WTC11 (cell line): ENCODE data around the gene PDK2. TPM values are rescaled to one million over a fixed set of nuclear protein-coding genes. Genes with fewer than 3 reads are reported as not detected.
A peak's percentile ranks its signal among the peaks of the same experiment; 100 is the strongest.

ENCODE experiments used
- ATAC-seq: fragments of 200-7000 bp; cut with Tn5 transposase; 2 replicates; pipeline ENCODE4 v1.10.0; 2021; ENCODE audit warnings: mild to moderate bottlenecking, moderate library complexity
- CTCF ChIA-PET: fragments of 300-600 bp; sonication (Branson Sonifier 250); formaldehyde crosslinking; loops from one replicate; lab custom pipeline; 2021; ENCODE audit warnings: antibody characterized with exemption; lab: Charles Lee
- POLR2A ChIA-PET: fragments of 350-600 bp; sonication (Branson Sonifier 250); formaldehyde crosslinking; loops from one replicate; lab custom pipeline; 2021; ENCODE audit warnings: antibody characterized with exemption; lab: Charles Lee
- DNase-seq: peaks from one replicate; pipeline ENCODE4 v3.0.0; 2021; ENCODE audit warnings: low spot score
- H3K27ac Mint-ChIP-seq: 2 replicates; pipeline ENCODE4 v1.8.0; 2021; ENCODE audit warnings: mixed read lengths
- H3K27me3 Mint-ChIP-seq: 2 replicates; pipeline ENCODE4 v1.8.0; 2021; ENCODE audit warnings: low read depth, mild to moderate bottlenecking, moderate library complexity, mixed read lengths
- H3K36me3 Mint-ChIP-seq: 2 replicates; pipeline ENCODE4 v1.8.0; 2021; ENCODE audit warnings: mixed read lengths
- H3K4me1 Mint-ChIP-seq: 2 replicates; pipeline ENCODE4 v1.8.0; 2022; ENCODE audit warnings: mixed read lengths
- H3K4me3 Mint-ChIP-seq: 2 replicates; pipeline ENCODE4 v1.8.0; 2021; ENCODE audit warnings: mild to moderate bottlenecking, moderate library complexity, mixed read lengths
- H3K9me3 Mint-ChIP-seq: 2 replicates; pipeline ENCODE4 v1.8.0; 2021; ENCODE audit warnings: mixed read lengths
- CDX4 ChIP-seq: fragments of 250-450 bp; sonication (Bioruptor Pico); IDR thresholded peaks from 2 replicates; pipeline ENCODE4 v1.9.0; 2021; ENCODE audit warnings: moderate library complexity, mild to moderate bottlenecking, inconsistent platforms, borderline replicate concordance
- CREB1 ChIP-seq: sonication (generic); formaldehyde crosslinking; IDR thresholded peaks from 2 replicates; pipeline ENCODE4 v1.8.0; 2023; ENCODE audit warnings: mild to moderate bottlenecking, missing genetic modification reagents
- E2F5 ChIP-seq: sonication (generic); formaldehyde crosslinking; IDR thresholded peaks from 2 replicates; pipeline ENCODE4 v1.8.1; 2022; ENCODE audit warnings: mild to moderate bottlenecking, moderate library complexity, missing genetic modification reagents
- EMX1 ChIP-seq: fragments of 250-450 bp; sonication (Bioruptor Pico); IDR thresholded peaks from 2 replicates; pipeline ENCODE4 v1.8.0; 2021; ENCODE audit warnings: mild to moderate bottlenecking
- ETV6 ChIP-seq: sonication (generic); formaldehyde crosslinking; IDR thresholded peaks from 2 replicates; pipeline ENCODE4 v1.8.1; 2022; ENCODE audit warnings: mild to moderate bottlenecking, missing genetic modification reagents
- FOXK1 ChIP-seq: sonication (generic); formaldehyde crosslinking; IDR thresholded peaks from 2 replicates; pipeline ENCODE4 v1.8.0; 2022; ENCODE audit warnings: mild to moderate bottlenecking, moderate library complexity, missing genetic modification reagents
- FOXP1 ChIP-seq: sonication (generic); formaldehyde crosslinking; IDR thresholded peaks from 2 replicates; pipeline ENCODE4 v1.8.0; 2022; ENCODE audit warnings: missing genetic modification reagents, mild to moderate bottlenecking, moderate library complexity, borderline replicate concordance
- GRHL2 ChIP-seq: fragments of 250-450 bp; sonication (Bioruptor Pico); IDR thresholded peaks from 2 replicates; pipeline ENCODE4 v1.8.0; 2022; ENCODE audit warnings: mild to moderate bottlenecking, moderate library complexity; ENCODE audit not compliant: insufficient replicate concordance, severe bottlenecking
- NFE2L1 ChIP-seq: sonication (generic); formaldehyde crosslinking; IDR thresholded peaks from 2 replicates; pipeline ENCODE4 v1.8.1; 2023; ENCODE audit warnings: missing genetic modification reagents
- NR1H2 ChIP-seq: sonication (generic); formaldehyde crosslinking; IDR thresholded peaks from 2 replicates; pipeline ENCODE4 v1.9.0; 2021; ENCODE audit warnings: mild to moderate bottlenecking, moderate library complexity, missing genetic modification reagents
- NR3C1 ChIP-seq: sonication (generic); formaldehyde crosslinking; conservative IDR thresholded peaks from 2 replicates; pipeline ENCODE4 v1.8.1; 2023; ENCODE audit warnings: low read depth, mild to moderate bottlenecking, missing genetic modification reagents
- OVOL2 ChIP-seq: fragments of 250-450 bp; sonication (Bioruptor Pico); IDR thresholded peaks from 2 replicates; pipeline ENCODE4 v1.9.0; 2021; ENCODE audit warnings: mild to moderate bottlenecking, borderline replicate concordance
- RELA ChIP-seq: sonication (generic); formaldehyde crosslinking; IDR thresholded peaks from 2 replicates; pipeline ENCODE4 v1.8.1; 2022; ENCODE audit warnings: missing genetic modification reagents, mild to moderate bottlenecking, borderline replicate concordance
- SP1 ChIP-seq: sonication (generic); formaldehyde crosslinking; conservative IDR thresholded peaks from 2 replicates; pipeline ENCODE4 v1.8.1; 2022; ENCODE audit warnings: missing genetic modification reagents
- TEAD1 ChIP-seq: sonication (generic); formaldehyde crosslinking; IDR thresholded peaks from 2 replicates; pipeline ENCODE4 v1.8.0; 2022; ENCODE audit warnings: mild to moderate bottlenecking, missing genetic modification reagents
- USF2 ChIP-seq: sonication (generic); formaldehyde crosslinking; IDR thresholded peaks from 2 replicates; pipeline ENCODE4 v1.8.1; 2023; ENCODE audit warnings: mild to moderate bottlenecking, missing genetic modification reagents, moderate library complexity
- ZBTB21 ChIP-seq: sonication (generic); formaldehyde crosslinking; IDR thresholded peaks from 2 replicates; pipeline ENCODE4 v1.8.1; 2023; ENCODE audit warnings: mild to moderate bottlenecking, missing genetic modification reagents, borderline replicate concordance
- ZNF121 ChIP-seq: sonication (generic); formaldehyde crosslinking; IDR thresholded peaks from 2 replicates; pipeline ENCODE4 v1.8.0; 2023; ENCODE audit warnings: missing genetic modification reagents
- ZNF219 ChIP-seq: sonication (generic); formaldehyde crosslinking; IDR thresholded peaks from 2 replicates; pipeline ENCODE4 v1.8.0; 2023; ENCODE audit warnings: missing genetic modification reagents, mild to moderate bottlenecking, borderline replicate concordance
- total RNA-seq: library from RNA; stranded (reverse); gene quantifications from 3 replicates; pipeline ENCODE4 v1.2.3, GENCODE V29; 2021
- TF ChIP-seq, protein P1 (sequence below): sonication (generic); formaldehyde crosslinking; IDR thresholded peaks from 2 replicates; pipeline ENCODE4 v1.8.0; 2022; ENCODE audit warnings: mild to moderate bottlenecking, missing genetic modification reagents
- TF ChIP-seq, protein P2 (sequence below): sonication (generic); formaldehyde crosslinking; IDR thresholded peaks from 2 replicates; pipeline ENCODE4 v1.8.1; 2023; ENCODE audit warnings: mild to moderate bottlenecking, moderate library complexity, missing genetic modification reagents
- TF ChIP-seq, protein P3 (sequence below): sonication (generic); formaldehyde crosslinking; IDR thresholded peaks from 2 replicates; pipeline ENCODE4 v1.8.1; 2022; ENCODE audit warnings: low read depth, mild to moderate bottlenecking, moderate library complexity, missing genetic modification reagents, borderline replicate concordance
- TF ChIP-seq, protein P4 (sequence below): sonication (generic); formaldehyde crosslinking; IDR thresholded peaks from 2 replicates; pipeline ENCODE4 v1.8.1; 2023; ENCODE audit warnings: mild to moderate bottlenecking, missing genetic modification reagents, borderline replicate concordance
- TF ChIP-seq, protein P5 (sequence below): fragments of 200-600 bp; IDR thresholded peaks from 2 replicates; pipeline ENCODE4 v1.8.0; 2022; ENCODE audit warnings: antibody characterized with exemption

PDK2 gene
- total RNA-seq, 1 experiment from 2014 or later: 16.6 TPM

DNA sequence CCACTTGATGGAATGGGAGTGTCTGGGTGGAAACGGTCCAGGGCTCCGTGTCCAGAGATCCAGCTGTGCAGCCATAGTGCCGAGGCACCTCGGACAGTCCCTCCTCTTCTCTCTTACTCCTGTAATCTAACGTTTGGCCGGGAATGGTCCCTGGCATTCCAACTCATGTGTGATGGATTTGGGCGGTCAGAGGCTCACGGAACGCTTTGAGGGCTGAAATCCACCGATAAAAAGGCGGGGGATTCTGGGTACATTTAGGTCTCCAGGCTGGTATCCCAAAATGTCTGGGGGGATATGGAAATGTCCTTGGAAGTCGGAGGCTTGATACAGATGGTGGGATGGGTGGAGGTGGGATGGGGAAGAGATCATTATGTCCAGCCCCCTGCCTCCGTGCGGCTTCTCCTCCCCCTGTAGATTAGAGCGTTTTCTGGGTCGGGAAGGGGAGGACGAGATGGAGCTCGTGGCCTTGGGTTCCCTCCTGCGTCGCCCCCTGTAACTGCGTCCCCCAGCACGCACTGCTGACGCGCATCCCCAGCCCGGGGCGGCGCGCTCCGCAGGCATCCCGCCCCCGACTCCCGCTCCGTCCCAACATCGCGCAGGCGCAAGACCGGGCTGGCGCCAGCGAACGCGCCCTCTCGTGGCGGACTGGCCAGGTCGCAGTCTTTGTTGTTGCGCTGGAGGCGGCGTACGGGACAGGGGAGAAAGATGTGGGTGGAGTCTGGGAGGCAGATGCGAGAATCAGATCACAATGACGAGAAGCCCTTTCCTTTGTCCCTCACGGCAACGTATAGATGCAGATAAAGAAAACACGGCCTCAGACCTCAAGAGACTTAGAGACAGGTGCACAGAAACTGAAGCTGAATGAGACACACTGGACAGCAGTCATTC, 66.1 kb downstream of the PDK2 start:
- H3K4me1 Mint-ChIP-seq: peaks cover 10% of the 10 kb centered on the region
- ChIA-PET CTCF (interaction anchor here (0.6 to 2.7 kb wide), 37 partner anchors 8 to 236 kb away, joined by 3 to 46 read pairs (median 5); partner anchors contain the start of genes COL1A1, DLX4, ITGA3 and LRRC59), POLR2A (interaction anchor here (0.6 to 2.4 kb wide), 6 partner anchors 9 to 60 kb away, joined by 3 to 22 read pairs (median 4); no protein-coding TSS in a partner anchor)
- peak overlapping the region; percentile 51 for H3K27ac Mint-ChIP-seq
- peaks cover 33% of the 10 kb centered on the region for H3K27me3 Mint-ChIP-seq
- H3K9me3 Mint-ChIP-seq: no peaks in the 10 kb centered on the region
- DNase-seq (peak; percentile 96), ATAC-seq (peak; percentile 92)
- no peaks in the 10 kb centered on the region for H3K36me3 Mint-ChIP-seq
- H3K4me3 Mint-ChIP-seq: peak overlapping the region; percentile 79
- TF ChIP-seq E2F5 (CRISPR knock-in tag): peak; percentile 93
- TF ChIP-seq GRHL2: no peak
- peak; percentile 91; the same call in 1 of the 2 replicates for TF ChIP-seq FOXK1 (CRISPR knock-in tag)
- TF ChIP-seq ETV6 (CRISPR knock-in tag): peak; percentile 86
- no peak for TF ChIP-seq CDX4 (CRISPR knock-in tag)
- no peak for TF ChIP-seq NR1H2
- TF ChIP-seq, protein P1, sequence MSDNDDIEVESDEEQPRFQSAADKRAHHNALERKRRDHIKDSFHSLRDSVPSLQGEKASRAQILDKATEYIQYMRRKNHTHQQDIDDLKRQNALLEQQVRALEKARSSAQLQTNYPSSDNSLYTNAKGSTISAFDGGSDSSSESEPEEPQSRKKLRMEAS (CRISPR knock-in tag): peak; percentile 72
- TF ChIP-seq, protein P2, sequence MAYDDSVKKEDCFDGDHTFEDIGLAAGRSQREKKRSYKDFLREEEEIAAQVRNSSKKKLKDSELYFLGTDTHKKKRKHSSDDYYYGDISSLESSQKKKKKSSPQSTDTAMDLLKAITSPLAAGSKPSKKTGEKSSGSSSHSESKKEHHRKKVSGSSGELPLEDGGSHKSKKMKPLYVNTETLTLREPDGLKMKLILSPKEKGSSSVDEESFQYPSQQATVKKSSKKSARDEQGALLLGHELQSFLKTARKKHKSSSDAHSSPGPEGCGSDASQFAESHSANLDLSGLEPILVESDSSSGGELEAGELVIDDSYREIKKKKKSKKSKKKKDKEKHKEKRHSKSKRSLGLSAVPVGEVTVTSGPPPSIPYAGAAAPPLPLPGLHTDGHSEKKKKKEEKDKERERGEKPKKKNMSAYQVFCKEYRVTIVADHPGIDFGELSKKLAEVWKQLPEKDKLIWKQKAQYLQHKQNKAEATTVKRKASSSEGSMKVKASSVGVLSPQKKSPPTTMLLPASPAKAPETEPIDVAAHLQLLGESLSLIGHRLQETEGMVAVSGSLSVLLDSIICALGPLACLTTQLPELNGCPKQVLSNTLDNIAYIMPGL (CRISPR knock-in tag): peak; percentile 93
- TF ChIP-seq ZNF121 (CRISPR knock-in tag): peak; percentile 98
- no peak for TF ChIP-seq NR3C1
- peak; percentile 41; the same call in 1 of the 2 replicates for TF ChIP-seq NFE2L1
- TF ChIP-seq ZNF219 (CRISPR knock-in tag): no peak
- TF ChIP-seq OVOL2: no peak
- peak; percentile 39; the same call in 1 of the 2 replicates for TF ChIP-seq ZBTB21
- peak; percentile 89 for TF ChIP-seq SP1
- no peak for TF ChIP-seq RELA (CRISPR knock-in tag)
- TF ChIP-seq FOXP1 (CRISPR knock-in tag): peak; percentile 81; the same call in 1 of the 2 replicates
- TF ChIP-seq CREB1: 0 out of 2 replicates have a peak, but pooled peaks have one; percentile 79
- TF ChIP-seq, protein P3, sequence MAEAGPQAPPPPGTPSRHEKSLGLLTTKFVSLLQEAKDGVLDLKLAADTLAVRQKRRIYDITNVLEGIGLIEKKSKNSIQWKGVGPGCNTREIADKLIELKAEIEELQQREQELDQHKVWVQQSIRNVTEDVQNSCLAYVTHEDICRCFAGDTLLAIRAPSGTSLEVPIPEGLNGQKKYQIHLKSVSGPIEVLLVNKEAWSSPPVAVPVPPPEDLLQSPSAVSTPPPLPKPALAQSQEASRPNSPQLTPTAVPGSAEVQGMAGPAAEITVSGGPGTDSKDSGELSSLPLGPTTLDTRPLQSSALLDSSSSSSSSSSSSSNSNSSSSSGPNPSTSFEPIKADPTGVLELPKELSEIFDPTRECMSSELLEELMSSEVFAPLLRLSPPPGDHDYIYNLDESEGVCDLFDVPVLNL (CRISPR knock-in tag): no peak
- TF ChIP-seq EMX1: no peak
- TF ChIP-seq, protein P4, sequence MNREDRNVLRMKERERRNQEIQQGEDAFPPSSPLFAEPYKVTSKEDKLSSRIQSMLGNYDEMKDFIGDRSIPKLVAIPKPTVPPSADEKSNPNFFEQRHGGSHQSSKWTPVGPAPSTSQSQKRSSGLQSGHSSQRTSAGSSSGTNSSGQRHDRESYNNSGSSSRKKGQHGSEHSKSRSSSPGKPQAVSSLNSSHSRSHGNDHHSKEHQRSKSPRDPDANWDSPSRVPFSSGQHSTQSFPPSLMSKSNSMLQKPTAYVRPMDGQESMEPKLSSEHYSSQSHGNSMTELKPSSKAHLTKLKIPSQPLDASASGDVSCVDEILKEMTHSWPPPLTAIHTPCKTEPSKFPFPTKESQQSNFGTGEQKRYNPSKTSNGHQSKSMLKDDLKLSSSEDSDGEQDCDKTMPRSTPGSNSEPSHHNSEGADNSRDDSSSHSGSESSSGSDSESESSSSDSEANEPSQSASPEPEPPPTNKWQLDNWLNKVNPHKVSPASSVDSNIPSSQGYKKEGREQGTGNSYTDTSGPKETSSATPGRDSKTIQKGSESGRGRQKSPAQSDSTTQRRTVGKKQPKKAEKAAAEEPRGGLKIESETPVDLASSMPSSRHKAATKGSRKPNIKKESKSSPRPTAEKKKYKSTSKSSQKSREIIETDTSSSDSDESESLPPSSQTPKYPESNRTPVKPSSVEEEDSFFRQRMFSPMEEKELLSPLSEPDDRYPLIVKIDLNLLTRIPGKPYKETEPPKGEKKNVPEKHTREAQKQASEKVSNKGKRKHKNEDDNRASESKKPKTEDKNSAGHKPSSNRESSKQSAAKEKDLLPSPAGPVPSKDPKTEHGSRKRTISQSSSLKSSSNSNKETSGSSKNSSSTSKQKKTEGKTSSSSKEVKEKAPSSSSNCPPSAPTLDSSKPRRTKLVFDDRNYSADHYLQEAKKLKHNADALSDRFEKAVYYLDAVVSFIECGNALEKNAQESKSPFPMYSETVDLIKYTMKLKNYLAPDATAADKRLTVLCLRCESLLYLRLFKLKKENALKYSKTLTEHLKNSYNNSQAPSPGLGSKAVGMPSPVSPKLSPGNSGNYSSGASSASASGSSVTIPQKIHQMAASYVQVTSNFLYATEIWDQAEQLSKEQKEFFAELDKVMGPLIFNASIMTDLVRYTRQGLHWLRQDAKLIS (CRISPR knock-in tag): 0 out of 2 replicates have a peak, but pooled peaks have one; percentile 68
- TF ChIP-seq, protein P5, sequence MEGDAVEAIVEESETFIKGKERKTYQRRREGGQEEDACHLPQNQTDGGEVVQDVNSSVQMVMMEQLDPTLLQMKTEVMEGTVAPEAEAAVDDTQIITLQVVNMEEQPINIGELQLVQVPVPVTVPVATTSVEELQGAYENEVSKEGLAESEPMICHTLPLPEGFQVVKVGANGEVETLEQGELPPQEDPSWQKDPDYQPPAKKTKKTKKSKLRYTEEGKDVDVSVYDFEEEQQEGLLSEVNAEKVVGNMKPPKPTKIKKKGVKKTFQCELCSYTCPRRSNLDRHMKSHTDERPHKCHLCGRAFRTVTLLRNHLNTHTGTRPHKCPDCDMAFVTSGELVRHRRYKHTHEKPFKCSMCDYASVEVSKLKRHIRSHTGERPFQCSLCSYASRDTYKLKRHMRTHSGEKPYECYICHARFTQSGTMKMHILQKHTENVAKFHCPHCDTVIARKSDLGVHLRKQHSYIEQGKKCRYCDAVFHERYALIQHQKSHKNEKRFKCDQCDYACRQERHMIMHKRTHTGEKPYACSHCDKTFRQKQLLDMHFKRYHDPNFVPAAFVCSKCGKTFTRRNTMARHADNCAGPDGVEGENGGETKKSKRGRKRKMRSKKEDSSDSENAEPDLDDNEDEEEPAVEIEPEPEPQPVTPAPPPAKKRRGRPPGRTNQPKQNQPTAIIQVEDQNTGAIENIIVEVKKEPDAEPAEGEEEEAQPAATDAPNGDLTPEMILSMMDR: peak; percentile 64
- 0 out of 2 replicates have a peak, but pooled peaks have one; percentile 27 for TF ChIP-seq TEAD1
- 0 out of 2 replicates have a peak, but pooled peaks have one; percentile 17 for TF ChIP-seq USF2
